NCI-H1048 (cell line): Measurements from ENCODE around the gene FAM120C.
A peak's percentile ranks its signal among the peaks of the same experiment; 100 is the strongest.

ENCODE experiments used
- DNase-seq: peaks from one replicate; lab custom pipeline; 2025; lab: John Stamatoyannopoulos, UW

FAM120C gene

GRCh38 chrX:54182864-54183613 lies at the start of gene FAM120C:
Gene FAM120C, minus strand, starts transcription at chrX:54183254. Its CDS starts 56 bp downstream, at chrX:54183198.
- peak; percentile 4 for DNase-seq

GRCh38 chrX:54230435-54231148 lies 47.5 kb upstream of the FAM120C start:
- no peak for DNase-seq

- no peak for DNase-seq
These were observed 40.5 kb upstream of the FAM120C start for GRCh38 chrX:54223581-54223980.

GRCh38 chrX:54213603-54214002 lies 30.5 kb upstream of the FAM120C start:
- no peak for DNase-seq

- no peak for DNase-seq
These were observed 25.5 kb upstream of the FAM120C start for GRCh38 chrX:54208531-54208930.

- DNase-seq: no peak
These were observed 15.2 kb upstream of the FAM120C start for GRCh38 chrX:54198262-54198661.

- DNase-seq: no peak
These were observed 12.0 kb upstream of the FAM120C start for GRCh38 chrX:54194982-54195588.

- no peak for DNase-seq
These were observed 10.2 kb upstream of the FAM120C start for GRCh38 chrX:54193085-54193821.

GRCh38 chrX:54184474-54184873 lies 1.4 kb upstream of the FAM120C start:
- no peak for DNase-seq

GRCh38 chrX:54182194-54182863 lies 725 bp downstream of the FAM120C start:
- no peak for DNase-seq

- DNase-seq: no peak
These were observed 1.7 kb downstream of the FAM120C start for GRCh38 chrX:54181202-54181953.

GRCh38 chrX:54180403-54180802 lies 2.7 kb downstream of the FAM120C start:
- DNase-seq: no peak

- no peak for DNase-seq
These were observed 4.7 kb downstream of the FAM120C start for GRCh38 chrX:54178100-54178940.

- DNase-seq: no peak
These were observed 5.7 kb downstream of the FAM120C start for GRCh38 chrX:54177306-54177705.

- DNase-seq: no peak
These were observed 9.3 kb downstream of the FAM120C start for GRCh38 chrX:54173791-54174190.

GRCh38 chrX:54172455-54172854 lies 10.6 kb downstream of the FAM120C start:
- DNase-seq: no peak

GRCh38 chrX:54171527-54172250 lies 11.4 kb downstream of the FAM120C start:
- no peak for DNase-seq

GRCh38 chrX:54171091-54171490 lies 12.0 kb downstream of the FAM120C start:
- DNase-seq: no peak

- no peak for DNase-seq
These were observed 16.1 kb downstream of the FAM120C start for GRCh38 chrX:54166915-54167314.
